Gastroesophageal sphincter (tissue), 3 donors: ENCODE measurements around the gene LIN7C.

Experiments
- POLR2A ChIP-seq, 2 donors: fragments of 450-650 bp; IDR thresholded peaks; one replicate each; pipeline ENCODE4 v1.6.1; 2017; ENCODE audit warnings: antibody characterized with exemption in 2 of 2, mild to moderate bottlenecking in 2 of 2, moderate library complexity in 1 of 2
- POLR2AphosphoS5 ChIP-seq: sonication (generic); formaldehyde crosslinking; IDR thresholded peaks from one replicate; pipeline ENCODE4 v1.6.1; 2017; ENCODE audit warnings: antibody characterized with exemption
- TF ChIP-seq, protein P1 (sequence below), 4 experiments: fragments of 200-600 bp in 2 of 4; fragments of 450-650 bp in 2 of 4; sonication (generic) in 1 of 4; IDR thresholded peaks; one replicate each; pipeline ENCODE4 v1.5.1; 2017 to 2019; ENCODE audit warnings: antibody characterized with exemption in 4 of 4, mild to moderate bottlenecking in 2 of 4, moderate library complexity in 2 of 4

DNA sequence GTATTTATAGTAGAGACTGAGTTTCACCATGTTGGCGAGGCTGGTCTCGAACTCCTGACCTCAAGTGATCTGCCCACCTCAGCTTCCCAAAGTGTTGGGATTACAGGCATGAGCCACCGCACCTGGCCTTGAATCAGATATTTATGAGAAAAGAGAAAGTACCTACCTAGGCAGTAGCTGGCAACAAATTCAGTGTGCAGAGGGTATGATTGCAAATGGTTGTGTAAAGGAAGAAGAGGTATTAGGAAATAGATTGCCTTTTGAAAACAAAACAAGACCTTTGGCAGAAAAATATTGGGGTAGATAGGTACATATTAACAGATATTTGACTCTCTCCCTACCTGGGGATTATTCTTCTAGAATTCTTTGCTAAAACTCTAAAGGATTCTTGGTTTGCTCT, 38.5 kb upstream of the LIN7C start:
- TF ChIP-seq, protein P1, sequence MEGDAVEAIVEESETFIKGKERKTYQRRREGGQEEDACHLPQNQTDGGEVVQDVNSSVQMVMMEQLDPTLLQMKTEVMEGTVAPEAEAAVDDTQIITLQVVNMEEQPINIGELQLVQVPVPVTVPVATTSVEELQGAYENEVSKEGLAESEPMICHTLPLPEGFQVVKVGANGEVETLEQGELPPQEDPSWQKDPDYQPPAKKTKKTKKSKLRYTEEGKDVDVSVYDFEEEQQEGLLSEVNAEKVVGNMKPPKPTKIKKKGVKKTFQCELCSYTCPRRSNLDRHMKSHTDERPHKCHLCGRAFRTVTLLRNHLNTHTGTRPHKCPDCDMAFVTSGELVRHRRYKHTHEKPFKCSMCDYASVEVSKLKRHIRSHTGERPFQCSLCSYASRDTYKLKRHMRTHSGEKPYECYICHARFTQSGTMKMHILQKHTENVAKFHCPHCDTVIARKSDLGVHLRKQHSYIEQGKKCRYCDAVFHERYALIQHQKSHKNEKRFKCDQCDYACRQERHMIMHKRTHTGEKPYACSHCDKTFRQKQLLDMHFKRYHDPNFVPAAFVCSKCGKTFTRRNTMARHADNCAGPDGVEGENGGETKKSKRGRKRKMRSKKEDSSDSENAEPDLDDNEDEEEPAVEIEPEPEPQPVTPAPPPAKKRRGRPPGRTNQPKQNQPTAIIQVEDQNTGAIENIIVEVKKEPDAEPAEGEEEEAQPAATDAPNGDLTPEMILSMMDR (IDR thresholded peaks at IDR 0.05): no peak
- TF ChIP-seq POLR2AphosphoS5 (no peak), POLR2A (IDR thresholded peaks at IDR 0.05) (no peak)
